NCI-H2081 treated with DMSO at 0.1 percent for 48 hours (cell line): ENCODE measurements around the gene MTNR1A.

ENCODE experiments used
- DNase-seq: peaks from one replicate; lab custom pipeline; 2025; lab: John Stamatoyannopoulos, UW

MTNR1A gene

GRCh38 chr4:186486172-186486571 lies 69.2 kb downstream of the MTNR1A start:
- DNase-seq, result no peak

GRCh38 chr4:186485561-186486062 lies 69.8 kb downstream of the MTNR1A start:
- DNase-seq, result no peak

GRCh38 chr4:186485150-186485549 lies 70.2 kb downstream of the MTNR1A start:
- no peak for DNase-seq

- no peak for DNase-seq
These were observed 71.7 kb downstream of the MTNR1A start for GRCh38 chr4:186483656-186484055.
